ENCODE data around the gene RALA.

Gene RALA

DNA sequence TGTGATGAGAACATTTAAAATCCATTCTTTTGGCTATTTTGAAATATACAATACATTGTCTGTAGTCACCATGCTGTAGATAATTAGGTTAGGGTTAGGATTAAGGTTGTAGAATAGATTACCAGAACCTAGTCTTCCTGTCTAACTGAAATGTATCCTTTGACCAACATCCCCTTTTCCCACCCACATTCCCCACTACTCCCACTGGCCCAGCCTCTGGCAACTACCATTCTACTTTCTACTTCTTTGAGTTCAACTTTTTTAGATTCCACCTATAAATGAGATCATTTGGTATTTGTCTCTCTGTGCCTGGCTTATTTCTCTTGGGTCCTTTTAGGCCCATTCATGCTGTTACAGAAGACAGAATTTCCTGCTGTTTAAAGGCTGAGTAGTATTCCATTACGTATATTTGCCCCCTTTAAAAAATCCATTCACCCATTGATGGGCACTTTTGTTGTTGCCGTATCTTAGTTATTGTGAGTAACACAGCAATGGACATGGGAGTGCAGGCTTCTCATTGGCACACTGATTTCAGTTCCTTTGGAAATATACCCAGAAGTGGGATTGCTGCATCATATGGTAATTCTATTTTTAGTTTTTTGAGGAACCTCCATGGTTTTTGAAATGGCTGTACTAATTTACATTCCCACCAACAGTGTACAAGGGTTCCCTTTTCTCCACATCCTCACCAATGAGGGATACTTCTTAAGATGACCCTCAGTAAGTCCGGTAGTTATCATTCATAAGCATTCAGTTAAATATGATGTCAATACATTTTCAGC is 104.0 kb downstream of the RALA start:
- TF ChIP-seq, protein P1, sequence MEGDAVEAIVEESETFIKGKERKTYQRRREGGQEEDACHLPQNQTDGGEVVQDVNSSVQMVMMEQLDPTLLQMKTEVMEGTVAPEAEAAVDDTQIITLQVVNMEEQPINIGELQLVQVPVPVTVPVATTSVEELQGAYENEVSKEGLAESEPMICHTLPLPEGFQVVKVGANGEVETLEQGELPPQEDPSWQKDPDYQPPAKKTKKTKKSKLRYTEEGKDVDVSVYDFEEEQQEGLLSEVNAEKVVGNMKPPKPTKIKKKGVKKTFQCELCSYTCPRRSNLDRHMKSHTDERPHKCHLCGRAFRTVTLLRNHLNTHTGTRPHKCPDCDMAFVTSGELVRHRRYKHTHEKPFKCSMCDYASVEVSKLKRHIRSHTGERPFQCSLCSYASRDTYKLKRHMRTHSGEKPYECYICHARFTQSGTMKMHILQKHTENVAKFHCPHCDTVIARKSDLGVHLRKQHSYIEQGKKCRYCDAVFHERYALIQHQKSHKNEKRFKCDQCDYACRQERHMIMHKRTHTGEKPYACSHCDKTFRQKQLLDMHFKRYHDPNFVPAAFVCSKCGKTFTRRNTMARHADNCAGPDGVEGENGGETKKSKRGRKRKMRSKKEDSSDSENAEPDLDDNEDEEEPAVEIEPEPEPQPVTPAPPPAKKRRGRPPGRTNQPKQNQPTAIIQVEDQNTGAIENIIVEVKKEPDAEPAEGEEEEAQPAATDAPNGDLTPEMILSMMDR (IDR thresholded peaks at IDR 0.05; ENCODE audit: borderline replicate concordance, insufficient read depth, low read depth, low read length) = no peak
- H3K4me3 ChIP-seq (ENCODE audit: low read depth, low read length) = no peak overlapping the region

DNA sequence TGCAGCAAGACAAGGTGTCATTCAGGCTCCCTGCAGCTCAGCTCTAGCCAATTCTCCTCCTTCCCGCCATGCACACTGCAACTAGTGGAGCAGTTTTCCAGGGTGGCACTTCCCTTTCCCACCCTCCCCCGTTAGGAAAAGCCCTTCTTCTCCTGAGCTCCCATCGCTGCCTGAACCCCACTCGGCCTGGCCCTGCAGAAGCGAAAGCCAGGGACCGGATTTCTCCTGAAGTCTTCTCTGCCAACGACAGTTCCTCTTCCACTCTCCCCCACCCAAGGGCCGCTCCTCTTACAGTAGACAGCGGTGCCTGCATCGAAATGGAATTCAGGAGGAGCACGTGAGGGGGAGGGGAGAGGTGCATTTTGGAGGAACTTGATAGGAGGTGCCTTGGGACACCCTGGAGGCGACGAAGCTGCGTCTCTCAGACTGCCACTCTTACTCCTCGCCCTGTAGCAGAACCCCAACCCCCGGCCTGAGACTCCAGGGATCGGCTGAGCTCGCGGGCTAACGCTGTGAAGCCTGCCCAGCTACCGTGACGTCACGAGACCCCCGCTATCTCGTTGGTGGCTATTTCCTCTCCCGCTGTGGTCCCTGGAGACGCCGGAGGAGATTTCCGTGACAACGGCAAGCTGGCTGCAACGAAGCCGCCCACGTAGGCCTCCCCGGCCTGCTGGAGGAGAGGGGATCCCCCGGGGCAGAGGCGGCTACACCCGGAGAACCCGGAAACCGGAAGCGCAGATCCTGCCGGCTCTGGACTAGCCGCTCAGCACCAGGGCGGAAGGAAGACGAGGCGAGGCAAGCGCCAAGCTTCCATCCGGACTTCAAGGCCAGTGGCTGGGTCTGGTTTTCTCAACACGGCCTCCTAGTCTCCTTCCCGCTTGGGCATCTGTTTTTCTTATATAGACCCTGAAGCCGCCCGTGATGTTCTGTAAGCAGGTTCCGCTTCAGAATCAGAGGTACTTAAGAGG is 109.7 kb downstream of the RALA start:
- TF ChIP-seq, protein P1 (IDR thresholded peaks at IDR 0.05; ENCODE audit: borderline replicate concordance, insufficient read depth, low read depth, low read length) = no peak
- H3K4me3 ChIP-seq (ENCODE audit: low read depth, low read length) = peak overlapping the region; percentile 55

DNA sequence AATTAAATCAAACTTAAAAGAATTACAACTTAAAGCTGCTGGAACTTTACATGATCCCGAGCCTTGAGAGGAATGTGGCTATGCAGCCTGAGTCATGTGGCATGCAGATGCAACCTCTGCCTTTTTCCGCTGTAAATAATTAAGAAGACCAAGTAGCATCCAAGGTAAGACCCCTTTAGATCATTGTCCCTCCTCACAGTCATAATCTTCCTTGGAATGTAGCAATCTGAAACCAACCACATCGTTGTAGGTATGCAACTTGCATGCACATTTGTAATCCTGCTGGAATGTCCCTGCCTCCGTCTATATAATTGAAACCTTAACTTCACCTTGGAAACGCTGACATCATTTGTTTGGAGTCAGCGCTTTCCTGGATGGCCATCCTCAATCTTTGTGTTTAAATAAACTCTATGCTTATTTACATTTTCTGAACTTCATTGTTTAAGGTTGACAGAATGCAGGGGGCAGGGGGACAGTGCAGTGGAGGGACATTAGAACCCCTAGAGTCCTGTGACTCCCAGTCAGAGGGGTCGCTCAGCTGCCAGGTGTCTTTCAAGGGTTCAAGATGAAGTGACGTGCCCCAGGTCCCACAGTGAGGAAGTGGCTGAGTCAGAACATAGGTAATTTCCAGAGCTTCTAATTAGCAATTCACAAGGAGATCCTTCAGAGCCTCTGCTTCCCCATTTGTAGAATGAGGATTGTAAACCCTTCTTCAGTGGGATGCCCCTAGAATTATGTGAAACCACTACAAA is 110.7 kb downstream of the RALA start:
- H3K4me3 ChIP-seq (ENCODE audit: low read depth, low read length) = peak overlapping the region; percentile 55
- TF ChIP-seq, protein P1 (IDR thresholded peaks at IDR 0.05; ENCODE audit: borderline replicate concordance, insufficient read depth, low read depth, low read length) = no peak

DNA sequence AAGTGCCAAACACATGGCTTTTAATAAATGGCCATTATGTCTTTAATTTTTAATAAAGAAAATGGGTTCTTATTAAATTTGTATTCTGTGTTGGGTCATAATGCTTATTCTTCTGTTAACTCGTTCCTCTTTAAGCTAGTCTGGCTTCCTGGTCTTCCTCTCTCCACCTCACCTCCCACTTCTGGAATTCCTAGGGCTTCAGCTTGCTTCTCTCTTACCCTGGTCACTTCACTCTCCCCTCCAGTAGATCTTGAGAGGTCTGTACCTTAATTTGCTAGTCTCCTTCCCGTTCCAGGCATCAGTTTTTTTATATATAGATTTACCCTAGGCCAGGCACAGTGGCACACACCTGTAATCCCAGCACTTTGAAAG is 111.2 kb downstream of the RALA start:
- TF ChIP-seq, protein P1 (IDR thresholded peaks at IDR 0.05; ENCODE audit: borderline replicate concordance, insufficient read depth, low read depth, low read length) = no peak
- H3K4me3 ChIP-seq (ENCODE audit: low read depth, low read length) = peak overlapping the region; percentile 55

DNA sequence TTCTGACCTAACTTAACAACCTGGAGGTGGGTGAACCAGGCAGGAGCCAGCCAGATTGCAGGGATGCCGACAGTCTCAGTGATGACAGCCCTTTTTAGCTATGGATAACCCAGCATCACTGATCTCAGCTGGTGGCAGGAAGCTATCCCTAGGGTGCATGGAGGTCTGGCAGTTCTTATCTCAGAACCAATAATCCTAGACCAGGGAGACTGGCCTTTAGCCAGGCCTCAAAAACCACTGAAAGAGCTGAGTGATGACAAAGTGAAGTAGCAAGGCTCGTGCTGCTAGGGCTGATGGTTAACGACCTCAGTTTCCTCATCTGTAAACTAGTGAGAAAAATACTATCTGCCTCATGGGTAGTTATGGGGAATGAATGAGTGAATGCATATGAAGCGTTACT is 112.5 kb downstream of the RALA start:
- TF ChIP-seq, protein P1 (IDR thresholded peaks at IDR 0.05; ENCODE audit: borderline replicate concordance, insufficient read depth, low read depth, low read length) = no peak

DNA sequence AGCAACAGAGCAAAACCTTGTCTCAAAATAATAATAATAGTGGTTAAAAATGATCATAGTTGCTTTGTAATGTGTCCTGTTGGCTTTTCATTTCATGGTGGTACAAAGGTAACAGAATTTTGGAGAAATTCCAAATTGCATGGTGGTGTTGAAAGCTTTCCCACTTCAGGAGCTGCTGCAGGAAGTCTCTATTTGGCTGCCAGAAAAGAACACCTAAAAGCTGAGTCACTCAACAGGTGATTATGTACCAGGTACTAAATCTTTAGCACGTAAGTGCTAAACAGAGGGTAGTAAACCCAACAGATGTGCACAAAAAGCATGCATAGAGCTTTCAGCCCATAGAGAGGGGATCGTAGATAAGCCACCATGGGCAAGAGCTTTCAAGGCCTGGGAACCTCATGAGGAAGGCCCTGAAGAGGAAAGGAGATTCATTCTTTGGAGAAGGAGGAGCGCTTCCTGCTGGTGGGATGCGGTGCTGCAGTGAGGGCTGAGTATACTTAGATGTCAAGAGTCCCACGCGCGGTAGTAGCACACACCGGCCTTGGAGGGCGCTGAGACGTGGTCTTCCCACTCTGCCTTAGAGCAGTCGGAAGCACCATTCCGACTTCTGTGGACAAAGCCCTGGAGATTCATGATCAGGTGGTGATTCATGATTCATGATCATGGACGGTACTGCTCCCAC is 118.7 kb downstream of the RALA start:
- no peak overlapping the region for H3K4me3 ChIP-seq (ENCODE audit: low read depth, low read length)
- TF ChIP-seq, protein P1 (IDR thresholded peaks at IDR 0.05; ENCODE audit: borderline replicate concordance, insufficient read depth, low read depth, low read length) = peak; percentile 81

More for the DNA sequence above, 112.5 kb downstream of the RALA start:
- H3K4me3 ChIP-seq (ENCODE audit: low read depth, low read length) = no peak overlapping the region

Data from GM12875 (cell line).